Endometrium (tissue), 2 donors: ENCODE measurements around the gene LIPN.
"Not testable (repeated sequence)": the region's sequence is repeated elsewhere in the genome, so short reads cannot be mapped to it uniquely, and the experiment has no call there.

Experiments
- FAIRE-seq: peaks from 2 replicates; lab custom pipeline; 2012; peaks lifted over from hg19 to GRCh38; lab: Jason Lieb, UNC
- donor health status: control.
- donor health status: control.

Gene LIPN

GRCh38 chr10:88759366-88760101, at the start of gene LIPN:
Gene LIPN, plus strand, starts transcription at chr10:88760020. Its CDS starts 1,386 bp downstream, at chr10:88761406.
- no peak for FAIRE-seq

GRCh38 chr10:88715517-88715916, 44.3 kb upstream of the LIPN start:
- no peak for FAIRE-seq

- no peak for FAIRE-seq
Observed at GRCh38 chr10:88721392-88721791, 38.4 kb upstream of the LIPN start.

- no peak for FAIRE-seq
Observed at GRCh38 chr10:88725798-88726197, 34.0 kb upstream of the LIPN start.

GRCh38 chr10:88728107-88728763, 31.6 kb upstream of the LIPN start:
- no peak for FAIRE-seq

- no peak for FAIRE-seq
Observed at GRCh38 chr10:88730864-88731263, 29.0 kb upstream of the LIPN start.

GRCh38 chr10:88731296-88731695, 28.5 kb upstream of the LIPN start:
- no peak for FAIRE-seq

- FAIRE-seq = no peak
Observed at GRCh38 chr10:88733215-88733614, 26.6 kb upstream of the LIPN start.

- FAIRE-seq = no peak
Observed at GRCh38 chr10:88735661-88736060, 24.2 kb upstream of the LIPN start.

GRCh38 chr10:88741921-88742320, 17.9 kb upstream of the LIPN start:
- FAIRE-seq = not testable (repeated sequence)

- no peak for FAIRE-seq
Observed at GRCh38 chr10:88742448-88742847, 17.4 kb upstream of the LIPN start.

GRCh38 chr10:88744002-88744401, 15.8 kb upstream of the LIPN start:
- FAIRE-seq = no peak

- FAIRE-seq = no peak
Observed at GRCh38 chr10:88745633-88746032, 14.2 kb upstream of the LIPN start.

GRCh38 chr10:88754287-88754686, 5.5 kb upstream of the LIPN start:
- FAIRE-seq = peak; percentile 94

- no peak for FAIRE-seq
Observed at GRCh38 chr10:88755753-88756152, 4.1 kb upstream of the LIPN start.

GRCh38 chr10:88756660-88757059, 3.2 kb upstream of the LIPN start:
- FAIRE-seq = no peak

GRCh38 chr10:88762906-88763305, 3.1 kb downstream of the LIPN start:
- FAIRE-seq = peak; percentile 95

GRCh38 chr10:88763441-88763840, 3.6 kb downstream of the LIPN start:
- no peak for FAIRE-seq

GRCh38 chr10:88764110-88764509, 4.3 kb downstream of the LIPN start:
- no peak for FAIRE-seq

- FAIRE-seq = no peak
Observed at GRCh38 chr10:88765816-88766215, 6.0 kb downstream of the LIPN start.

- FAIRE-seq = no peak
Observed at GRCh38 chr10:88769384-88769783, 9.6 kb downstream of the LIPN start.

GRCh38 chr10:88781206-88781605, 21.4 kb downstream of the LIPN start:
- no peak for FAIRE-seq

GRCh38 chr10:88782222-88782621, 22.4 kb downstream of the LIPN start:
- peak; percentile 26 for FAIRE-seq

- no peak for FAIRE-seq
Observed at GRCh38 chr10:88783724-88784123, 23.9 kb downstream of the LIPN start.
